Gastrocnemius medialis (tissue), 4 donors: Measurements from ENCODE around the gene SHISA6. TPM values are rescaled to one million over a fixed set of nuclear protein-coding genes. Genes with fewer than 3 reads are reported as not detected.

Experiments used
- ATAC-seq, 2 donors: fragments of 150-250 bp; one replicate each; pipeline ENCODE4 v1.9.1; 2016
- DNase-seq, 2 donors: peaks; one replicate each; pipeline ENCODE4 v3.0.0-alpha.2; 2019
- H3K27ac ChIP-seq, 4 donors: fragments of 200-600 bp; sonication (generic); 1 replicate in 1 of 4; 2 replicates in 3 of 4; pipeline ENCODE4 v1.5.1; 2016 to 2018; ENCODE audit warnings: mild to moderate bottlenecking in 2 of 4, moderate library complexity in 1 of 4
- H3K27me3 ChIP-seq, 3 donors: fragments of 200-600 bp; sonication (generic) in 2 of 3; 1 replicate in 1 of 3; 2 replicates in 2 of 3; pipeline versions ENCODE4 v1.5.1 to v1.6.0; 2016 to 2019; ENCODE audit warnings: mild to moderate bottlenecking in 1 of 3, moderate library complexity in 1 of 3
- H3K36me3 ChIP-seq, 2 donors: fragments of 200-600 bp; sonication (generic) in 1 of 2; one replicate each; pipeline ENCODE4 v1.5.1; 2017 to 2018
- H3K4me1 ChIP-seq, 2 donors: fragments of 200-600 bp; sonication (generic) in 1 of 2; one replicate each; pipeline ENCODE4 v1.5.1; 2016 to 2017; ENCODE audit warnings: mild to moderate bottlenecking in 2 of 2
- H3K4me3 ChIP-seq, 4 donors: fragments of 200-600 bp; sonication (generic) in 3 of 4; 1 replicate in 1 of 4; 2 replicates in 3 of 4; pipeline ENCODE4 v1.5.1; 2016 to 2019; ENCODE audit warnings: mild to moderate bottlenecking in 2 of 4
- H3K9me3 ChIP-seq, 3 donors: fragments of 200-600 bp; sonication (generic) in 2 of 3; 1 replicate in 1 of 3; 2 replicates in 2 of 3; pipeline ENCODE4 v1.5.1; 2016 to 2019
- POLR2A ChIP-seq, 2 donors: fragments of 450-650 bp; IDR thresholded peaks; one replicate each; pipeline ENCODE4 v1.6.1; 2017; ENCODE audit warnings: antibody characterized with exemption in 2 of 2, mild to moderate bottlenecking in 2 of 2, moderate library complexity in 2 of 2
- in situ Hi-C, 4 donors: fragments of 200-750 bp; cut with MboI; loops; one replicate each; pipeline versions ENCODE4 v1.15.0 to v1.8.0; 2017; ENCODE audit warnings: low sequenced_read_pairs in 4 of 4
- intact Hi-C: fragments of 100-400 bp; cut with DNase I; formaldehyde crosslinking; loops from one replicate; pipeline ENCODE4 v1.15.1; 2023; ENCODE audit warnings: low total_unique reads
- total RNA-seq, 4 donors: library from RNA; depleted of rRNA; stranded (reverse); fragments of >200 nt; gene quantifications; one replicate each; pipeline versions ENCODE4 v1.1.0 to v1.2.3, GENCODE V29; 2016
- TF ChIP-seq, protein P1 (sequence below), 5 experiments: fragments of 450-650 bp in 3 of 5; fragments of 200-600 bp in 2 of 5; sonication (generic) in 2 of 5; IDR thresholded peaks in 4 of 5; conservative IDR thresholded peaks in 1 of 5; 1 replicate in 4 of 5; 2 replicates in 1 of 5; pipeline ENCODE4 v1.5.1; 2016 to 2019; ENCODE audit warnings: antibody characterized with exemption in 5 of 5, mild to moderate bottlenecking in 3 of 5, moderate library complexity in 3 of 5

SHISA6 gene
- total RNA-seq, 4 donors from 2014 or later = 0.19 to 0.46 (median 0.31) TPM

DNA sequence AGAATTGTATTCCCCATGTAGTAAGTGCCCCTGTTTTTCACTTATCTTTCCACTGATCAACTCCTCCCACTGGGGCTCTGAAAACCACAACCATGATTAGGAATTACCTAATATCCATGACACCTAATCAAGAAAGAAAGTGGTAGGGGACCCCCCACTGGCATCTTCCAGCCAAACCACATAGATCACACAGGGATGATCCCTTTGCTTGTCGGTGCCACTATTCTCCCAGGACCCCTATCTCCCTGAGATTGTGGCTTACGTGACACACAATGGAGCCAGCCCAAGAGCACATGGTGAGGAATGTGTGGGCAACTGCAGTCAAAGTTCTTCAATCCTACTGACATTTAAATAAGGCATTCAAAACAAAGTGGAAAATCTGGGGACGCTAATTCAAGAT is 339.7 kb downstream of the SHISA6 start:
- no peak for TF ChIP-seq POLR2A (IDR thresholded peaks at IDR 0.05)
- TF ChIP-seq, protein P1, sequence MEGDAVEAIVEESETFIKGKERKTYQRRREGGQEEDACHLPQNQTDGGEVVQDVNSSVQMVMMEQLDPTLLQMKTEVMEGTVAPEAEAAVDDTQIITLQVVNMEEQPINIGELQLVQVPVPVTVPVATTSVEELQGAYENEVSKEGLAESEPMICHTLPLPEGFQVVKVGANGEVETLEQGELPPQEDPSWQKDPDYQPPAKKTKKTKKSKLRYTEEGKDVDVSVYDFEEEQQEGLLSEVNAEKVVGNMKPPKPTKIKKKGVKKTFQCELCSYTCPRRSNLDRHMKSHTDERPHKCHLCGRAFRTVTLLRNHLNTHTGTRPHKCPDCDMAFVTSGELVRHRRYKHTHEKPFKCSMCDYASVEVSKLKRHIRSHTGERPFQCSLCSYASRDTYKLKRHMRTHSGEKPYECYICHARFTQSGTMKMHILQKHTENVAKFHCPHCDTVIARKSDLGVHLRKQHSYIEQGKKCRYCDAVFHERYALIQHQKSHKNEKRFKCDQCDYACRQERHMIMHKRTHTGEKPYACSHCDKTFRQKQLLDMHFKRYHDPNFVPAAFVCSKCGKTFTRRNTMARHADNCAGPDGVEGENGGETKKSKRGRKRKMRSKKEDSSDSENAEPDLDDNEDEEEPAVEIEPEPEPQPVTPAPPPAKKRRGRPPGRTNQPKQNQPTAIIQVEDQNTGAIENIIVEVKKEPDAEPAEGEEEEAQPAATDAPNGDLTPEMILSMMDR (IDR thresholded peaks at IDR 0.05 in 4 of 5, conservative IDR thresholded peaks at IDR 0.05 in 1 of 5) = no peak
- intact Hi-C loops (no loop called here), in situ Hi-C loops (no loop called here)
- H3K27ac ChIP-seq = no peak overlapping the region
- H3K27me3 ChIP-seq = no peaks in the 10 kb centered on the region
- H3K36me3 ChIP-seq = no peaks in the 10 kb centered on the region
- no peak for ATAC-seq
- no peak overlapping the region for H3K4me3 ChIP-seq
- no peaks in the 10 kb centered on the region for H3K4me1 ChIP-seq
- DNase-seq = no peak
- no peaks in the 10 kb centered on the region for H3K9me3 ChIP-seq

DNA sequence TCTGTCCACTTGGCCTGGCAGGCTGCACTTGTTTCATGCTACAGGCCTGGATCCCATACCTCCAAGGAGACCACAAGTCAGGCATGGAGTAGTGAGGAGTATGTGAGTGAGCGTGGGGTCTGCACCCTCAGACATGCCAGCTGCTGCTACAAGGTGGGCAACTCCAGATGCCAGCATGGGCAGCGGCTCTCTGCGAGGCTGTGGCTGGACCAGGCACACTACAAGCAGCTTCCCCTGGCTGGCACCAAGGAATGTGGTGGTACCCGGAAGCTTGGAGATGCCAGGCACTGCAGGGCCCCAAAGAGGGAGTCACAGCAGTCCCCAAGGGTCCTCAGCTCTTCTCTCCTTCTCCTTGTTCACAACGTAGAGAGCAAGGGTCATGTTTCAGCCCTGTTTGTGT is 341.2 kb downstream of the SHISA6 start:
- no peak for ATAC-seq
- no peak for DNase-seq
- Histone ChIP-seq H3K4me3 (no peak overlapping the region), H3K9me3 (no peaks in the 10 kb centered on the region), H3K36me3 (no peaks in the 10 kb centered on the region), H3K27ac (no peak overlapping the region), H3K4me1 (no peaks in the 10 kb centered on the region), H3K27me3 (no peaks in the 10 kb centered on the region)
- TF ChIP-seq POLR2A (IDR thresholded peaks at IDR 0.05) = no peak
- TF ChIP-seq, protein P1 (IDR thresholded peaks at IDR 0.05 in 4 of 5, conservative IDR thresholded peaks at IDR 0.05 in 1 of 5) = no peak
- in situ Hi-C loops (no loop called here), intact Hi-C loops (no loop called here)

DNA sequence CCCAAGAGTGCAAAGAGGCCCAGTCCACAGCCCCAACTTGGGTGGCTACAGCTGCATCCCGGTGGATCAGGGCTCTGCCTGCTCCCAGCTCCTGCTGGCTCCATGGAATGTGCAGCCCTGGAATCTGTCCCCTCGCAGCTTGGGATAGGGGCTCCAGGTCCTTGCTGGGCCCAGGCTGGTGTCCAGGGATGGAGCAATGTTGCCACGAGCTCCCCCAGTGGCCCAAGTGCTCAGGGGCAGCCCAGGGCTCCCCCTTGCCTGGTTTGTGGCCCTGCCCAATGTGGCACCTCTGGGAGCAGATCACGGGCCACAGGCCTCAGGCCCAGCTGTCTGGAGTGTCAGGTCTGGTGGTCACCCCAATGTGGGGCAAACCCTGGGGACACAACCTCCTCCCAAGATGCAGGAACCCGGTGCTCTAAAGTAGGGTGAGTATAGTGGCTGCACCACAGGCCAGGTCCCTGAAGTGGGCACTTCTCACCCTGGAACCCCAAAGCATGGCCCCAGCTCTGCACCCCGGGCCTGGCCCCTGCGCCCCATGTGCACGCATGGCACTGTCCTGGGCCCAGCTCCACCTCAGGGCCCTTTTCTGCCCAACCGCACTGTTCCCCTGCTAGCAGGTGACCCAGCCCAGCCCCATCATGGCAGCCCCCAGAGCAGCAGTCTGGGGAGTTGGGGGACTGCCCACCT is 342.4 kb downstream of the SHISA6 start:
- no peak overlapping the region for H3K4me3 ChIP-seq
- TF ChIP-seq, protein P1 (IDR thresholded peaks at IDR 0.05 in 4 of 5, conservative IDR thresholded peaks at IDR 0.05 in 1 of 5) = no peak
- TF ChIP-seq POLR2A (IDR thresholded peaks at IDR 0.05) = no peak
- H3K36me3 ChIP-seq = no peaks in the 10 kb centered on the region
- DNase-seq (no peak), ATAC-seq (no peak)
- intact Hi-C loops = no loop called here
- H3K27ac ChIP-seq = no peak overlapping the region
- no peaks in the 10 kb centered on the region for H3K27me3 ChIP-seq
- in situ Hi-C loops = no loop called here
- no peaks in the 10 kb centered on the region for H3K4me1 ChIP-seq
- no peaks in the 10 kb centered on the region for H3K9me3 ChIP-seq

DNA sequence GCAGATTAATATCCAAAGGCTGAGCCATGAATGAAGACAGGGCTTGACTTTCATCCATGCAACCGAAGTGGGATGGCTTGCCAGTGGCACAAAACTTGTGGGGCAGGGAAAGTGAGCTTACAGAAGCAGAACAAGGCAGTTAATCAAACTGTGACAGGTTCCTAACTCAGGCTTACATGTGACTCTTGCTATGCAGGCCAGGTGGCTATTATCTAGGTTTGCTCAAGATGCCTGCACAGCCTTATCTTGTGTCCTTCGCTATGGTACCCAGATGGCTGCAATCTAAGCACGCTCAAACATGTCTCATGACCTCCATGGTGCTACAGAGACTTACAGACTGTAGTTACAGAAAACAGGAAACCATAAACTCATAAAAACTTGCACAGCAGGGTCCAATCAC is 348.7 kb downstream of the SHISA6 start:
- H3K4me1 ChIP-seq = no peaks in the 10 kb centered on the region
- no peaks in the 10 kb centered on the region for H3K9me3 ChIP-seq
- ATAC-seq = no peak
- no peak overlapping the region for H3K4me3 ChIP-seq
- peaks cover 0 to 3% (median 0%) of the 10 kb centered on the region in 3 donors for H3K27me3 ChIP-seq
- H3K27ac ChIP-seq = no peak overlapping the region
- H3K36me3 ChIP-seq = no peaks in the 10 kb centered on the region
- no peak for DNase-seq
- in situ Hi-C loops (no loop called here), intact Hi-C loops (no loop called here)
- TF ChIP-seq POLR2A (IDR thresholded peaks at IDR 0.05) = no peak
- TF ChIP-seq, protein P1 (IDR thresholded peaks at IDR 0.05 in 4 of 5, conservative IDR thresholded peaks at IDR 0.05 in 1 of 5) = no peak
